CD1c-positive myeloid dendritic cell (primary cell): ENCODE measurements around the gene CNKSR3.
"Not testable (repeated sequence)": the region's sequence is repeated elsewhere in the genome, so short reads cannot be mapped to it uniquely, and the experiment has no call there.

Experiments used
- DNase-seq: peaks from one replicate; pipeline ENCODE4 v3.0.0-alpha.2; 2016; ENCODE audit errors: extremely low spot score

CNKSR3 gene

GRCh38 chr6:154528310-154528915 is 17.9 kb upstream of the CNKSR3 start:
- DNase-seq: no peak

- DNase-seq: no peak
Observed at GRCh38 chr6:154526996-154527395, 16.5 kb upstream of the CNKSR3 start.

GRCh38 chr6:154522576-154522975 is 12.1 kb upstream of the CNKSR3 start:
- no peak for DNase-seq

GRCh38 chr6:154521412-154521811 is 10.9 kb upstream of the CNKSR3 start:
- no peak for DNase-seq

- no peak for DNase-seq
Observed at GRCh38 chr6:154520280-154520679, 9.8 kb upstream of the CNKSR3 start.

- DNase-seq: no peak
Observed at GRCh38 chr6:154518396-154518795, 7.9 kb upstream of the CNKSR3 start.

GRCh38 chr6:154516276-154516675 is 5.8 kb upstream of the CNKSR3 start:
- no peak for DNase-seq

GRCh38 chr6:154515826-154516225 is 5.3 kb upstream of the CNKSR3 start:
- DNase-seq: no peak

GRCh38 chr6:154515076-154515475 is 4.6 kb upstream of the CNKSR3 start:
- DNase-seq: not testable (repeated sequence)

GRCh38 chr6:154514481-154514880 is 4.0 kb upstream of the CNKSR3 start:
- no peak for DNase-seq

- no peak for DNase-seq
Observed at GRCh38 chr6:154513601-154514320, 3.3 kb upstream of the CNKSR3 start.

- DNase-seq: no peak
Observed at GRCh38 chr6:154512201-154512600, 1.7 kb upstream of the CNKSR3 start.

- no peak for DNase-seq
Observed at GRCh38 chr6:154511791-154512190, 1.3 kb upstream of the CNKSR3 start.

GRCh38 chr6:154509421-154510143 is 903 bp downstream of the CNKSR3 start:
- no peak for DNase-seq

- DNase-seq: no peak
Observed at GRCh38 chr6:154508573-154509375, 1.7 kb downstream of the CNKSR3 start.

GRCh38 chr6:154506991-154507898 is 3.2 kb downstream of the CNKSR3 start:
- no peak for DNase-seq

- no peak for DNase-seq
Observed at GRCh38 chr6:154506582-154506981, 3.9 kb downstream of the CNKSR3 start.

- DNase-seq: no peak
Observed at GRCh38 chr6:154506108-154506507, 4.4 kb downstream of the CNKSR3 start.

GRCh38 chr6:154504865-154505449 is 5.5 kb downstream of the CNKSR3 start:
- DNase-seq: no peak

- no peak for DNase-seq
Observed at GRCh38 chr6:154504102-154504501, 6.4 kb downstream of the CNKSR3 start.

GRCh38 chr6:154503658-154504057 is 6.8 kb downstream of the CNKSR3 start:
- DNase-seq: no peak
